Endothelial cell of umbilical vein (primary cell): ENCODE data around the gene RPS6KA4. TPM values are rescaled to one million over a fixed set of nuclear protein-coding genes. Genes with fewer than 3 reads are reported as not detected.

Experiments
- BruUV-seq: library from RNA; stranded (reverse); fragments of 400-500 nt; replicated peaks from 2 replicates; lab custom pipeline; 2021; lab: Mats Ljungman, UMichigan
- CTCF ChIA-PET: fragments of 300-600, 350-600 bp; sonication (Branson Sonifier 250); formaldehyde crosslinking; loops from one replicate; lab custom pipeline; 2021; ENCODE audit warnings: antibody characterized with exemption, inconsistent platforms; lab: Charles Lee
- POLR2A ChIA-PET: fragments of 300-600, 350-600 bp; sonication (Branson Sonifier 250); formaldehyde crosslinking; loops from one replicate; lab custom pipeline; 2021; ENCODE audit warnings: antibody characterized with exemption, inconsistent platforms; lab: Charles Lee
- DNase-seq: peaks from one replicate; pipeline ENCODE4 v3.0.0-alpha.2; 2011; ENCODE audit warnings: low read depth, low spot score
- FAIRE-seq: peaks from 2 replicates; lab custom pipeline; 2011; peaks lifted over from hg19 to GRCh38; lab: Jason Lieb, UNC
- H2AFZ ChIP-seq: 2 replicates; pipeline ENCODE4 v1.6.0; 2012; ENCODE audit warnings: low read depth, low read length, control low read depth, inconsistent platforms
- H3K27ac ChIP-seq: 2 replicates; pipeline ENCODE4 v1.5.1; 2011; ENCODE audit warnings: low read depth, mild to moderate bottlenecking, control low read depth, low read length, moderate library complexity; ENCODE audit not compliant: insufficient read depth
- H3K27me3 ChIP-seq, 2 experiments: 2 replicates each; pipeline versions ENCODE4 v1.6.0 to v1.6.1; 2011; ENCODE audit warnings: low read length in 2 of 2, mixed read lengths in 1 of 2; ENCODE audit not compliant: control insufficient read depth in 2 of 2, insufficient read depth in 2 of 2
- H3K36me3 ChIP-seq, 2 experiments: 2 replicates in 1 of 2; 3 replicates in 1 of 2; pipeline ENCODE4 v1.5.1; 2011; ENCODE audit warnings: low read length in 2 of 2, mild to moderate bottlenecking in 1 of 2, moderate library complexity in 1 of 2; ENCODE audit not compliant: control insufficient read depth in 2 of 2, insufficient read depth in 2 of 2; ENCODE audit errors: extremely low read depth in 1 of 2
- H3K4me1 ChIP-seq: 3 replicates; pipeline ENCODE4 v1.5.1; 2011; ENCODE audit warnings: mild to moderate bottlenecking, low read length; ENCODE audit not compliant: control insufficient read depth, insufficient read depth; ENCODE audit errors: extremely low read depth
- H3K4me2 ChIP-seq: 2 replicates; pipeline ENCODE4 v1.6.1; 2011; ENCODE audit warnings: low read length, control low read depth, mixed read lengths; ENCODE audit not compliant: insufficient read depth
- H3K4me3 ChIP-seq, 3 experiments: fragments of 200-600 bp in 1 of 3; sonication (generic), shearing (Covaris generic) in 1 of 3; replicated peaks in 1 of 3; 2 replicates each; pipeline ENCODE4 v1.5.1; 2011 to 2016; ENCODE audit warnings: control low read depth in 3 of 3, low read length in 3 of 3, mild to moderate bottlenecking in 2 of 3, inconsistent platforms in 1 of 3, low read depth in 1 of 3, moderate library complexity in 1 of 3; ENCODE audit not compliant: insufficient read depth in 1 of 3
- H3K79me2 ChIP-seq: 2 replicates; pipeline ENCODE4 v1.6.0; 2012; ENCODE audit warnings: low read length, inconsistent platforms; ENCODE audit not compliant: control insufficient read depth, insufficient read depth
- H3K9ac ChIP-seq: replicated peaks from 2 replicates; pipeline ENCODE3; 2011; ENCODE audit warnings: low read length, control low read depth; ENCODE audit not compliant: insufficient read depth; ENCODE audit errors: extremely low read depth
- H3K9me1 ChIP-seq: replicated peaks from 3 replicates; pipeline ENCODE4 v1.6.0; 2011; ENCODE audit warnings: mild to moderate bottlenecking, low read length; ENCODE audit not compliant: control insufficient read depth, insufficient read depth; ENCODE audit errors: extremely low read depth
- H3K9me3 ChIP-seq: replicated peaks from 2 replicates; pipeline ENCODE4 v1.5.1; 2012; ENCODE audit warnings: low read length, inconsistent platforms; ENCODE audit not compliant: control insufficient read depth, insufficient read depth
- H4K20me1 ChIP-seq: replicated peaks from 2 replicates; pipeline ENCODE3; 2011; ENCODE audit warnings: mild to moderate bottlenecking, low read length; ENCODE audit not compliant: control insufficient read depth, insufficient read depth; ENCODE audit errors: extremely low read depth
- CTCF ChIP-seq, 2 donors: IDR thresholded peaks; 1 replicate in 1 of 2; 2 replicates in 1 of 2; pipeline ENCODE4 v1.5.1; 2011; ENCODE audit warnings: low read length in 2 of 2, mild to moderate bottlenecking in 2 of 2, moderate library complexity in 2 of 2, control low read depth in 1 of 2, inconsistent platforms in 1 of 2, low read depth in 1 of 2; ENCODE audit not compliant: insufficient read depth in 1 of 2; ENCODE audit errors: extremely low read depth in 1 of 2
- EZH2 ChIP-seq: IDR thresholded peaks from 2 replicates; pipeline ENCODE4 v1.6.1; 2012; ENCODE audit warnings: borderline replicate concordance, low read depth, mild to moderate bottlenecking, moderate library complexity, low read length, inconsistent platforms; ENCODE audit not compliant: severe bottlenecking
- FOS ChIP-seq: IDR thresholded peaks from 2 replicates; pipeline ENCODE4 v1.6.1; 2011; ENCODE audit warnings: mild to moderate bottlenecking, low read length, moderate library complexity, borderline replicate concordance; ENCODE audit not compliant: insufficient read depth
- GATA2 ChIP-seq: IDR thresholded peaks from 2 replicates; pipeline ENCODE4 v1.7.0; 2011; ENCODE audit warnings: low read depth, mild to moderate bottlenecking, moderate library complexity, mixed read lengths, low read length; ENCODE audit not compliant: insufficient read length, insufficient read depth
- JUN ChIP-seq: IDR thresholded peaks from 2 replicates; pipeline ENCODE4 v1.6.1; 2011; ENCODE audit warnings: borderline replicate concordance, low read depth; ENCODE audit not compliant: insufficient read length, insufficient read depth
- MAX ChIP-seq: IDR thresholded peaks from 2 replicates; pipeline ENCODE4 v1.6.1; 2011; ENCODE audit not compliant: insufficient read depth, insufficient read length
- MYC ChIP-seq: IDR thresholded peaks from one replicate; pipeline ENCODE4 v1.6.1; 2011; ENCODE audit warnings: mild to moderate bottlenecking, low read depth, low read length
- POLR2A ChIP-seq: IDR thresholded peaks from 2 replicates; pipeline ENCODE4 v1.6.1; 2012; ENCODE audit warnings: low read depth, mild to moderate bottlenecking, control low read depth, low read length
- POLR2AphosphoS5 ChIP-seq: IDR thresholded peaks from 2 replicates; pipeline ENCODE4 v1.6.1; 2012; ENCODE audit warnings: low read depth, mild to moderate bottlenecking, control low read depth, low read length, moderate library complexity; ENCODE audit not compliant: insufficient read depth
- dilution Hi-C: fragments of 300-500 bp; cut with MboI; formaldehyde crosslinking; loops from one replicate; pipeline ENCODE4 v1.15.0; 2019; ENCODE audit warnings: low sequenced_read_pairs; ENCODE audit not compliant: extremely low pct_ligation_motif_present
- intact Hi-C: fragments of 100-400 bp; cut with micrococcal nuclease; formaldehyde crosslinking; loops from one replicate; pipeline ENCODE4 v1.10.0; 2022
- polyA plus RNA-seq, 4 experiments: library from polyadenylated mRNA; depleted of rRNA in 3 of 4; stranded (reverse) in 3 of 4; unstranded in 1 of 4; fragments of >200 nt; gene quantifications; 2 replicates each; pipeline versions ENCODE4 v1.2.1 to v1.2.3, GENCODE V29; 2011 to 2012; ENCODE audit warnings: missing spikeins in 1 of 4
- total RNA-seq: library from RNA; stranded (reverse); gene quantifications from 2 replicates; pipeline ENCODE4 v1.2.3, GENCODE V29; 2021

The RPS6KA4 gene
- total and polyA plus RNA-seq, 2 donors (not counting 3 experiments of a cell fraction or from before 2014, with no cell fraction given): 26.5 to 44.1 TPM

GRCh38 chr11:64327375-64327774, 31.6 kb upstream of the RPS6KA4 start:
- H3K36me3 ChIP-seq: peaks cover 0 to 2% of the 10 kb centered on the region in 2 experiments
- intact Hi-C loops (no loop called here), dilution Hi-C loops (no loop called here)
- no TSS peak for BruUV-seq
- no peaks in the 10 kb centered on the region for H4K20me1 ChIP-seq
- H3K4me2 ChIP-seq: no peak overlapping the region
- H3K9me1 ChIP-seq: no peaks in the 10 kb centered on the region
- H3K79me2 ChIP-seq: no peaks in the 10 kb centered on the region
- H3K4me3 ChIP-seq: no peak overlapping the region
- H3K4me1 ChIP-seq: peaks cover 3% of the 10 kb centered on the region
- TF ChIP-seq JUN (no peak), MAX (no peak), CTCF (IDR thresholded peaks at IDR 0.05; ENCODE audit: extremely low read depth in 1 of 2, insufficient read depth in 1 of 2, low read depth in 1 of 2, low read length in 2 of 2) (no peak), EZH2 (no peak), MYC (no peak), POLR2A (no peak), POLR2AphosphoS5 (no peak), FOS (no peak), GATA2 (no peak)
- ChIA-PET CTCF (interaction anchor here (1.8 kb wide), 1 partner anchor 9 kb away, joined by 8 read pairs; the partner anchor contains the start of gene PRDX5), POLR2A (no interaction called here)
- FAIRE-seq (no peak), DNase-seq (no peak)
- no peak overlapping the region for H3K27ac ChIP-seq
- H3K27me3 ChIP-seq: no peaks in the 10 kb centered on the region
- H3K9ac ChIP-seq: no peak overlapping the region
- no peaks in the 10 kb centered on the region for H3K9me3 ChIP-seq
- H2AFZ ChIP-seq: no peak overlapping the region
